NCI-H82 treated with DMSO at 0.1 percent for 48 hours (cell line): ENCODE results near the gene GPC5.
"Not testable (repeated sequence)": the region's sequence is repeated elsewhere in the genome, so short reads cannot be mapped to it uniquely, and the experiment has no call there.

Source experiments
- DNase-seq: peaks from one replicate; lab custom pipeline; 2025; ENCODE audit not compliant: unreplicated experiment; lab: John Stamatoyannopoulos, UW

The GPC5 gene

DNA sequence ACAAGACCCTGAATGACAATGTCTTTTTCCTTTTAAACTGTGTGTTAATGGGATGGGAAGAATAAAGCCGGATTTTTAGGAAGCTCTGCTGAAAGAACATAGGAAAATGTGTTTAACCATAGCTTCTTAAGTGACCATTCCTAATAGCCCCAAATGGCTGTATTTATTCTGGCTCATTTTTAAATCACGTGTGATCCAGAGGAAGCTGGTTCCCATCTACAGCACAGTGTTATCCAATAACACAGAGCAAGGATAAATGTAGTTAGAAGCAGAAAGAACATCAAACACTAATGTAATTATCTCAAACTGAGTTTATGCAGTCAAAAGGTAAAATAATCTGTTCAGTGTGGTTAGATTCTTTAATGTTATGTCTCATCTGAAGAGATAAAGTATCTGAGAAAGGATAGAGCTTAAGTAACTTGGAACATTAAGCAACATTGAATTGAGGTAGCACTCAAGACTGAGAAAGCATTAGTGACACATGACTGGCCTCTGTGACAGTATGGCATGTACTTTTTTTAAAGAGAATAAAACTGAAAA is 853.3 kb downstream of the GPC5 start:
- DNase-seq: peak; percentile 20

DNA sequence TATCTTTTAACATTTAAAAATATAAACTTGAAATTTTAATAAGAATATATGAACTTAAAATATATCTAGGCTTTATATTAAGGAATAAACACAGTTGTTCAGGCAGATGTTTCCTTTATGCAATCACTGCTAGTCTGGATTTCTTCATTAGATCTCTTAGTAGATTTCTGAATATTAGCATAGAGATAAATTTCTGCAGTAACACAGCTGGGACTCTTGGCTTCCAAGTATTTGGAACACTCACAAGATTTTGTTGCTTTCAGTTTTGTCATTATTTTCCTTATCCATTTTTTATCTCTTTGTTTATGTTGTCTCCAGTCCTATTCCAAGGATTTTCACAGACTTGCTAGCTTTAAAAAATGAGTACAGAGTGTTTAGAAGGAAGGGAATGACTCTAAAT is 857.1 kb downstream of the GPC5 start:
- no peak for DNase-seq

DNA sequence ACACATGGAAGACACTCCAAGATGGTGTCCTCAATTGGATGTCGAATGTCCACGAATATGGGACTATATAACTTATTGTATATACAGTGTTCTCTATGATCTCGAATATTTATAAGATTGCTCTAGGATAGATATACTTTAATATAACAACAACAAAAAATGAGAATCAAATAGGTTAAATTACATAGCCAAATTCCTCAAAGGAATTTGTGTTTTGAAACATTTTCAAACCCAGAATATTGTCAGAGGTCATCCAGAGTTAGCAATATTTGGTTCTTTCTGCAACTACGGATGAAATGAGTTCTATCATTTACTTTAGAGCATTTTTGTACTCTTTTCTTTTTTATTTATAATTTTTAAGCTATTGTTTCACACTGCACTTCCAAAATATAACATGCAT is 857.8 kb downstream of the GPC5 start:
- no peak for DNase-seq

DNA sequence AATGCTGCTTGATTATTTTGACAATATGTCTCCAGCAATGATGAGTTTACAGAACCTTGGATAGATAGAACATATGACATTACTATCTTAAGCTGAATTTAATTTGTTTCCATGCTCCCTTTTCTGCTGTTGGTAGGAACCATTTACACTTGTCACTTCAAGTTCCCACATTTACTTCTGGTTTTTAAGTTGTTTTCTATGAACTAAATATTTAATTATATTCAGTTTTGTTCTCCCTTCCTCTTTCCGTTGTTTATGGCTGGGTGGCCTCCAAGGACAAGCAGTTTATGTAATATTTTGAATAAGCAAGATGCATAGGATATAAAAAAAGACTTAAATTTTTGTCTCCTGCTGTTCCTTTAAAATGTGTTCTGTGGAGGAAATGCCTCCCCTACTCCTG is 860.6 kb downstream of the GPC5 start:
- DNase-seq: no peak

DNA sequence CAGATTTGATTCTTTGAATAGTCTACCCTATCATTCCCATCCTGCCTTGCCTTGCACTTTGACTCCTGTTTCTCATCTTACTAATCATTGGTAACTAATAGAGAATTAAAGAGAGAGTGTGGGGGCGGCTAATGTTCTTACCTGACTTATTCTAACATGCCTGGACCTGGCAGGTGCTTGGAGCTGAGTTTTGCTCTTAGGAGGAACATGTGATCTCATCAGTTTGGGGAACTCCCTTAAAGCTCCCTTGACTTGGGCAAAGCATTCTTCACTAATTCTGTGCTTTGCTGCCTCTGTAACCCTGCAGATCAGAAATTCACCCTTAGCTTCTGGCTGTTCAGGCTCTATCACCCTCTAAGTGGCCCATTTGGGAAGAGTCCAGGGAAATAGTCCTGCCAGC is 861.1 kb downstream of the GPC5 start:
- DNase-seq: no peak

DNA sequence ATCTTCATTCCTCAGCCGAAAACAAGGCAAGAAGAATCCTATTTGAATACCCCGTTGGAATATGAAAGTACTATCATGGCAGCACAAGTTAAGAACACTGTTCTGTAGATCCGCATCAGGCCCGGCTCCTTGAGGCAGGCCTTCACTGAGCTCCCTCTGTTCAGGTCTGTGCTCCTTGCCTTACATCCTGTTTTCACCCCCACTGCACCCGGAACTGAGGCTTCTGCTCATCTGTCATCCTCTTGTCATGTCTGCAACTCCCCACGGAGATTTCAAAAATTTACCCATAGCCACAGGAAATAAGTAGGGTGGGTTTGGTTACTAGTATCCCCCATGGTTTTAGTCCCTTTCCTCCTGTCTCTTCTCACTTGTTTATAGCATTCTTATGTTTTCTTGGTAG is 861.9 kb downstream of the GPC5 start:
- peak; percentile 67 for DNase-seq

DNA sequence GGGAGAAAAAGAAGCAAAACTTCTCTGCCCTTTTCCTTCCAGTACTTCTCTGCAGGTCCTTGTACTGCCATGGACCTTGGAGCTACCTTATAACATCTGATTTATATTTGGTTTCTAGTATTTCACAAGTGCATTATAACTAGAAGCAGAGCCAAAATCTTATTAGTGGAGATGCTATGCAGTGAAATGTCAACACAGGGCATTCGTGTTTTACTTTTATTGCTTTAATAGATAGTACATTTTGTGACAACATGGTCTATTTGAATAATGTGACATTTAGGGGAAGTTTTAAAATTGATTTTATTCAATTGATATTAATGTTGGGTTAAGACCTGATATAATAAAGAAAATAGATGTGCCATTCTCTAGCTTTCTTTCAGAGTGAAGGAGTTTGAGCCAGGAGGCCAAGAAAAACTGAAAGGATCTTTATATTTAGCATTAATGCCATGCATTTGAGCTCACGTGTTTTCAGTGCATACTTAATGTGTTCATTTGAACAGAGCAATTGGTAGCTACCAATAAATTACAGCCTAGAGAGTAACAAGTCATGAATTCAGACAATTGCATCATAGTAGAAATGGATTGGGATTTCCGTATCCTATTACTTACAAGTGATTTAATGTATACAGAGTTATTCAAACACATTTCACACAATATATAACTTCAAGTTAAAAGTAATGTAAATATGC is 863.8 kb downstream of the GPC5 start:
- DNase-seq: no peak

DNA sequence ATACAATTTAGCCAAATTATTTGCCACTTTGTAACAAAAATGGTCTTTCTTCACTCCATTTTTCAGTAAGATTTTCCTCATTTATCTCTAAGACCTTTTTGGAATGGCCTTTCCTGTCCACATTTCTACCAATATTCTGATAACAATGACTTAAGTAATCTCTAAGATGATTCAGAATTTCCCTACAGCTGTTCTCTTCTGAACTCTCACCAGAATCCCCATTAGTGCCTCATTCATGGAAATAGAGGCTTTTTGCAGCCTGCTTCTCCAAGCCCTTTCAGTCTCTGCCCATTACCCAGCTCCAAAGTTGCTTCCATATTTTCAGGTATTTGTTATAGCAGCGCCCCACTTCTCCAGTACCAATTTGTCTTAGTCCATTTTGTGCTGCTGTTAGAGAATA is 867.0 kb downstream of the GPC5 start:
- DNase-seq: peak; percentile 57

DNA sequence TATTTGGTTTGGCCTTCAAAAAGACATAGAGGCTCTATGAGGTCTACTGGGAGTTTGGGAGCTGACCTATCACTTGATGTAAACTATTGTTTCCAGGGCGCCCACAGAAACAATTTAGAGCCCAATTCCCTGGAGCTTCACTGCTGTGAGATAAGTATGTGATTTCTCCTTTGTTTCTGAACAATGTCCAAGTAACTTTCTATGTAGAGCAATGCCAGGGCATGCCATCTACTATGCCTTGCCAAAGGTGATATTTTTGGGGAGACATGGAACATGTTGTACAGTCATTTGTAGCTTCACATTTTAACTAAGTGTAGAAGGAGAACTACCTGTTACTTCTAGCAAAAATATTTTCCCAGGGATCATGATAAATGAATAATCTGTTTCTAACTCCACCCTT is 872.6 kb downstream of the GPC5 start:
- DNase-seq: no peak

DNA sequence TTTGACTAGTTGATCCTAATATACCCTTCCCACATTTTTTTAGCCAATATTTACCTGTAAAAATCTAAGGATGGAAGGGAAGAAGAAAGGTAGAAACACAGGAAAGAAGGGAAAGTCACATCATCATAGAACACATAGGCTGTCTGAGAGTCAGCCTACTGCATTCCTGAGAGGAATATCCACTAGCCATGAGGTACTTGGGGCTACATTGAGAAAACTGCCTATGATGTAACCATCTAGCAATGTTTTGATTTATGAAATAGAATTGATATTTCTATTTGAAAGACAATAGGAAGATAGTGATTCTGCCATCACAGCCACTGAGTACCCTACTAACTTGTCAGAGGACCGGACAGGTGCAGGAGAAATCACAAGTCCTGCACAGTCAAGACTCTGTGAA is 873.8 kb downstream of the GPC5 start:
- DNase-seq: no peak

DNA sequence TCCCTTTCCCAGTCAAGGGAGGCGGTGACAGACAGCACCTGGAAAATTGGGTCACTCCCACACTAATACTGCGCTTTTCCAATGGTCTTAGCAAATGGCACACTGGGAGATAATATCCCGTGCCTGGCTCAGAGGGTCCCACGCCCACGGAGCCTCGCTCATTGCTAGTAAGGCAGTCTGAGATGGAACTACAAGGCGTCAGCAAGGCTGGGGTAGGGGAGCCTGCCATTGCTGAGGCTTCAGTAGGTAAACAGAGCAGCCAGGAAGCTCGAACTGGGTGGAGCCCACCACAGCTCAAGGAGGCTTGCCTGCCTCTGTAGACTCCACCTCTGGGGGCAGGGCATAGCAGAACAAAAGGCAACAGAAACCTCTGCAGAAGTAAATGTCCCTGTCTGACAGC is 882.6 kb downstream of the GPC5 start:
- DNase-seq: not testable (repeated sequence)

DNA sequence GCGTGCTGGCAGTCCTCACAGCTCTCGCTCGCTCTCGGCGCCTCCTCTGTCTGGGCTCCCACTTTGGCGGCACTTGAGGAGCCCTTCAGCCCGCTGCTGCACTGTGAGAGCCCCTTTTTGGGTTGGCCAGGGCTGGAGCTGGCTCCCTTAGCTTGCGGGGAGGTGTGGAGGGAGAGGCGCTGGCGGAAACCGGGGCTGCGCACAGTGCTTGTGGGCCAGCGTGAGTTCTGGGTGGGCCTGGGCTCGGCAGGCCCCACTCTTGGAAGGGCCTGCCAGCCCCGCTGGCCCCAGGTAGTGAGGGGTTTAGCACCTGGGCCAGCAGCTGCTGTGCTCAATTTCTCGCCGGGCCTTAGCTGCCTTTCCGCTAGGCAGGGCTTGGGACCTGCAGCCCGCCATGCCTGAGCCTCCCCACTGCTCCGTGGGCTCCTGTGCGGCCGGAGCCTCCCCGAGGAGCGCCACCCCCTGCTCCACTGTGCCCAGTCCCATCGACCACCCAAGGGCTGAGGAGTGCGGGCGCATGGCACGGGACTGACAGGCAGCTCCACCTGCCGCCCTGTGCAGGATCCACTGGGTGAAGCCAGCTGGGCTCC is 892.4 kb downstream of the GPC5 start:
- not testable (repeated sequence) for DNase-seq

DNA sequence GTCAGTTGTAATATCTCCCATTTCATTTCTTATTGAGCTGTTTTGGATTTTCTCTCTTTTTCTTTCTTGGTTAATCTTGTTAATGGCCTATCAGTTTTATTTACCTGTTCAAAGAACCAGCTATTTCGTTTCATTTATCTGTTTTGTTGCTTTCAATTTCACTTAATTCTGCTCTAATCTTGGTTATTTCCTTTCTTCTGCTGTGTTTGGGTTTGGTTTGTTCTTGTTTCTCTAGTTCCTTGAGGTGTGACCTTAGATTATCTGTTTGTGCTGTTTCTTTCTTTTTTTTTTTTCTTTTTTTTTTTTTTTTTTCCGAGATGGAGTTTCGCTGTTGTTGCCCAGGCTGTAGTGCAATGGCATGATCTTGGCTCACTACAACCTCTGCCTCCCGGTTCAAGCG is 896.1 kb downstream of the GPC5 start:
- not testable (repeated sequence) for DNase-seq

DNA sequence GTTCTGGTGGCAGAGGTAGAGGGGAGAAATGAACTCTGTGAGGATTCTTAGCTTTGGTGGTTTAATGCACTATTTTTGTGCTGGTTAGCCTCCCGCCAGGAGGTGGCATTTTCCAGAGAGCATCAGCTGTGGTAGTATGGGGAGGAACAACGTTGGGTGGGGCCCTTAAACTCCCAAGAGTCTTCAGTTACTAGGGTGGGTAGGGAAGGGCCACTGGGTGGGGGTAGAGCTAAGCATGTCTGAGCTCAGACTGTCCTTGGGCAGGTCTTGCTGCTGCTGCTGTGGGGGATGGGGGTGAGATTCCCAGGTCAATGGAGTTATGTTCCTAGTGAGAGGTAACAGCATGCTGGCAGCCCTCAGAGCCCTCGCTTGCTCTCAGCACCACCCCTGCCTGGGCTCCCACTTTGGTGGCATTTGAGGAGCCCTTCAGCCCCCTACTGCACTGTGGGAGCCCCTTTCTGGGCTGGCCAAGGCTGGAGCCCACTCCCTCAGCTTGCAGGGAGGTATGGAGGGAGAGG is 897.8 kb downstream of the GPC5 start:
- DNase-seq: not testable (repeated sequence)

DNA sequence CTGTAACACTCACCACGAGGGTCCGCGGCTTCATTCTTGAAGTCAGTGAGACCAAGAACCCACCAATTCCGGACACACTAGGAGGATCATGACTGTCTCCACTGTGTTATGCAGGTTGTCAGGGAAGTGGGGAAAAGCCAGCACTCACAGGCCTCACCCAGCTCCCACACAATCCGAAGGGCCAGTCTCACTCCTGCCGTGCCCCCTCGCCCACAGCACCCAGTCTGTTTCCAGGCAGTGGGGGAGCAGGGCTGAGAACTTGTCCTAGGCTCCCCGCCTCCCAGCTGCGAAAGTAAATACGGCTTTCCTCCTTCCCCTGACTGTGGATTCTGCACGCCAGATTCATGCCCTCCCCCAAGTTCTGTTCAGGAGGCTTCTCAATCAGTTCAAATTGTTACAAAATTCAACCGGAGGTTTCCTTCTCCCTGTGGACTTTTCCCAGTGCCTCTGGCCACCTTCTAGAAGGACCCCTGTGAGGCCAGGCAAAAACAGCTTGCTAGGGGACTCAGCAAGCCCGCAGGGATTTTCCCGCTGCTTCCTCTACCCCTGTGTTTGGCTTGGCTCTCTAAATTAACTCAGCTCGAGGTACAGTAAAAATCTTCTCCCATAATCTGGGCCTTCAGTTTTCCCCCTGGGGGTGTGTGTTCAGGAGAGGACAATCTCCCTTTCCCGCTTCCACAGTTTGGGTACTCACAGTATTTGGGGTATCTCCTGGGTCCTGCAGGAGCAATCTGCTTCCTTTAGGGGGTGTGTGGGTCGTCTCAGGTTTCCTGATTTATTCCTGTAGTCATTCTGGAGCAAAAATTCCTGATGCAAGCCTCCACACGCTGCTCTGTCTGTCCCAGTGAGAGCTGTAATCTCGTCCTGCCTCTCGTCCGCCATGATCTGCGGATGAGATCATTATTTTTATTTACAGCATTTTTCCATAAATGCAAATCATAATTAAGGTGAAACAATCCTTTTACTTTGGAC is 899.8 kb downstream of the GPC5 start:
- no peak for DNase-seq

DNA sequence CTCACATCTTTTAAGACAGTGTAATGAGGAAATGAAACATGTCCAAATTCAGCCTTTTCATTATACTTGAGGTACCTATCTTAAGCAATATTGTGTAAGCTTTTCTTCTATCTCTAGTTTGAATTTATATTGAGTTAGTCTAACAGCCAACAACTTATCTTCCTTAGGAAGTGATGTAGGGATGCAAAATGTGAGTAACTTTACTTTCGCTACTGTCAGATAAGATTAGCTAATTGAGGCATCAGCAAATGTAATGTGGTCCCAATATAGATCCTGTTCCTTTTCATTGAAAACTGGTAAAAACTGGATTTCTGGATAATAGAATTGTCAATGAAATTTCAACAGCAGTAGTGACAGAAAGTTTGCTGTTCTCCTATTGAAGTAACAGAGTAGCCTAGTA is 902.2 kb downstream of the GPC5 start:
- no peak for DNase-seq

DNA sequence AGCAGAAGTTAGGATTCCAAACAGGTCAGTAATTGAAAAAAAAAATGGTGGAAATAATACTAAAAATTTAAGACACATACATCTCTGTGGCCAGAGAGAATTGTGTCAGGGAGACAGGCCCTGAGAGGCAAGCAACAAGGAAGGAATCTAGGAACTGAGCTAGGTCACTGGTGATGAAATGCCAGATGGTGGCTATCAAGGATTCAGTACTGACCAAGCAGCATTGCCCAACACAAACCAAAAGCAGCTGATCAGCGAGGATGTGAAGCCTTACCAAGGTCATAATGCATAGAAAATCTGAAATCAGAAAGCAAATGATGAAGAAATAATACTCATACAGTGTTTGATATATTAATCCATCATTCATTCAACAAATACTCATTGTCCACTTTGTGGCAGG is 905.0 kb downstream of the GPC5 start:
- no peak for DNase-seq

DNA sequence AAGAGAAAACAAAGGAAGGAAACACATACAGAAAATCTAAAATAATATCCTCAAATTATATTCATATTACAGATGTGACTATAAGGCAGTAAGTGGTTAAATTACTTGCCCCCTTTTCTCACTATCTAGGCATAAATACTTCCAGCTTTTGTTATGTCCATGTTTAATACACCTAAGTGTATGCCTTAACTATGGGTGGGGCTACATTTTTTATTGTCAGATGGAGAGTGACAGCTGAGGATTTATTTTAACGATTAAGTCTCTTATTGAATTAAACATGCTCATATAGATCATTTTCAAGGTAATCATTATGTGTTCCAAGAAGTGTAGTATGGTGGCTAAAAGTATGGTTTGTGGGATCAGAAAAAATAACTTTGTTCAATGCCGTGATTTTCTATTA is 909.3 kb downstream of the GPC5 start:
- no peak for DNase-seq

DNA sequence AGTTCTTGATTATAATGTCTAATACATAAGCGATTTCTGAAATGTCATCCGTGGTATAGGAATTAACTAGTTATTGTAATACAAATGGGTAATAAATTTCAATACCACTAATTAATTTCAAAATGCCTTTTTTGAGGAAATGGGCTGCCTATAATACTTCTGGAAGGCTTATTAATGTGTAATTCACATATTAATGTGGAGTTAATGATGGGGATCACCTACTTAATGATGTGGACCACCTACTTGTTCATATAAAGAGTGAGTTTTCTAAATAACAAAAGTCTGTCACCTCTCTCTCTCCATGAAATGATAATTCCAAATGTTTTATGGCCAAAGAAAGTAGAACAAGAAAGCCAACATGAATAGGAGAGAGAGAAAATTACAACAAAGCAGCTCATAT is 914.4 kb downstream of the GPC5 start:
- no peak for DNase-seq

DNA sequence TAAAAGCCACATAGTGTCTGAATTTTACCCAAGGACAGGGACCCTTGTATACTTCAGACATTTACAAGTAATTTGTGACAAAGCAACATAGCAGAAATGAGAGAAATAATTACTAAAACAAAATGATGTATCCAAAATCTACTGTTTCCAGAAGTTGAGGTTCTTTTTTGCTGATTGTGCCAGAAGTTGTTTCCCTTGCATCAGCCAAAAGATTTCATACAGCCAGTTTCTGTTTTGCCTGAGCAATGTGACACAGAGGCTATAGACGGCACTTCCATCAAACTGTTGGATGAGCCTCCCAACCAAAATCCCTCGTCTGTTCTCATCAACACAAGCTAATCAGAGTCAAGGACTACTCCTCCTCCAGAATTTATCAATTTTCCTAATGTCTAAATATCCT is 915.0 kb downstream of the GPC5 start:
- no peak for DNase-seq

DNA sequence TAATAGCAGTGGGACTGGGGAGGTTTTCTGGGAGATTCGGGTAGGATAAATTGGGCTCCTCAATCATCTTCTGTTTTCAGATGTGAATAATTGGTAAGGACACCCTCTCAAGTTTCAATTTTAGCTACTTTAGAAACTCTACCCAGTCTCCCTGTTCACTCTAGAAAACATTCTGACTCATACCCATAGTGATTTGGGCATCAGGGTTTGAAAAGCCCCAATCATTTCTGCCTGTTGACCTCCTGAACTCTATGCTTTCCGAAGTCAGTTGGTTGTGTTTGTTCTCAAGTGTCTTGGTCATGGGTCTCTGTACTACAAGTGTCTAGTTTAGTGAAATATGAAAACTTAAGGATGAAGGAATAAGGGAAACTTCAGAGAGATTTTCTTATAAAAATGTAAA is 916.8 kb downstream of the GPC5 start:
- no peak for DNase-seq
